Upper lobe of left lung (tissue), 6 donors: ENCODE measurements around the gene PLXNA4. TPM values are rescaled to one million over a fixed set of nuclear protein-coding genes. Genes with fewer than 3 reads are reported as not detected.

Experiments
- ATAC-seq, 2 donors: fragments of 200-7000 bp; cut with Tn5 transposase; one replicate each; pipeline ENCODE4 v1.9.1; 2022; ENCODE audit warnings: mild to moderate bottlenecking in 2 of 2, moderate library complexity in 2 of 2; ENCODE audit not compliant: low FRiP score in 2 of 2
- DNase-seq, 2 donors: peaks; one replicate each; pipeline ENCODE4 v3.0.0-alpha.2; 2019 to 2020
- H3K27ac ChIP-seq, 4 donors: fragments of 200-600 bp; sonication (generic); one replicate each; pipeline ENCODE4 v1.5.1; 2016 to 2019
- H3K27me3 ChIP-seq, 4 donors: fragments of 200-600 bp; sonication (generic); one replicate each; pipeline ENCODE4 v1.5.1; 2017 to 2019
- H3K36me3 ChIP-seq, 4 donors: fragments of 200-600 bp; sonication (generic); one replicate each; pipeline ENCODE4 v1.5.1; 2016 to 2019
- H3K4me1 ChIP-seq, 4 donors: fragments of 200-600 bp; sonication (generic); one replicate each; pipeline ENCODE4 v1.5.1; 2018 to 2019
- H3K4me3 ChIP-seq, 4 donors: fragments of 200-600 bp; sonication (generic); one replicate each; pipeline ENCODE4 v1.5.1; 2017 to 2019; ENCODE audit warnings: mild to moderate bottlenecking in 2 of 4, moderate library complexity in 1 of 4
- H3K9me3 ChIP-seq, 4 donors: fragments of 200-600 bp; sonication (generic); one replicate each; pipeline ENCODE4 v1.5.1; 2018 to 2019
- EP300 ChIP-seq, 4 donors: sonication (generic); formaldehyde crosslinking; IDR thresholded peaks; one replicate each; pipeline ENCODE4 v1.5.1; 2017; ENCODE audit warnings: antibody characterized with exemption in 4 of 4, control low read depth in 2 of 4
- POLR2A ChIP-seq, 4 donors: fragments of 450-650 bp; IDR thresholded peaks; one replicate each; pipeline ENCODE4 v1.5.1; 2016 to 2017; ENCODE audit warnings: antibody characterized with exemption in 4 of 4, mild to moderate bottlenecking in 2 of 4
- POLR2AphosphoS5 ChIP-seq, 2 donors: sonication (generic); formaldehyde crosslinking; IDR thresholded peaks; one replicate each; pipeline ENCODE4 v1.5.1; 2017; ENCODE audit warnings: antibody characterized with exemption in 2 of 2
- WGBS, 2 donors: methylation state at CpG; one replicate each; pipeline ENCODE4 v1.1.5; 2017 to 2018; 5-methylcytosine and 5-hydroxymethylcytosine counted together
- total RNA-seq, 6 donors: library from RNA; depleted of rRNA in 4 of 6; stranded (reverse); fragments of >200 nt in 4 of 6; gene quantifications; one replicate each; pipeline versions ENCODE4 v1.1.0 to v1.2.1, GENCODE V29; 2016 to 2021
- TF ChIP-seq, protein P1 (sequence below), 6 experiments: fragments of 450-650 bp in 4 of 6; fragments of 200-600 bp in 2 of 6; sonication (generic) in 2 of 6; IDR thresholded peaks; one replicate each; pipeline ENCODE4 v1.5.1; 2016 to 2019; ENCODE audit warnings: antibody characterized with exemption in 6 of 6
- donor health status: DM: no; HTN: no; CAD: no; lungs with moderate emphysema.
- donor health status: DM: no; HTN: yes; CAD: no; lungs with severe emphysema.

The PLXNA4 gene
- total RNA-seq, 6 donors from 2014 or later: 1.1 to 5.9 (median 2.6) TPM

DNA sequence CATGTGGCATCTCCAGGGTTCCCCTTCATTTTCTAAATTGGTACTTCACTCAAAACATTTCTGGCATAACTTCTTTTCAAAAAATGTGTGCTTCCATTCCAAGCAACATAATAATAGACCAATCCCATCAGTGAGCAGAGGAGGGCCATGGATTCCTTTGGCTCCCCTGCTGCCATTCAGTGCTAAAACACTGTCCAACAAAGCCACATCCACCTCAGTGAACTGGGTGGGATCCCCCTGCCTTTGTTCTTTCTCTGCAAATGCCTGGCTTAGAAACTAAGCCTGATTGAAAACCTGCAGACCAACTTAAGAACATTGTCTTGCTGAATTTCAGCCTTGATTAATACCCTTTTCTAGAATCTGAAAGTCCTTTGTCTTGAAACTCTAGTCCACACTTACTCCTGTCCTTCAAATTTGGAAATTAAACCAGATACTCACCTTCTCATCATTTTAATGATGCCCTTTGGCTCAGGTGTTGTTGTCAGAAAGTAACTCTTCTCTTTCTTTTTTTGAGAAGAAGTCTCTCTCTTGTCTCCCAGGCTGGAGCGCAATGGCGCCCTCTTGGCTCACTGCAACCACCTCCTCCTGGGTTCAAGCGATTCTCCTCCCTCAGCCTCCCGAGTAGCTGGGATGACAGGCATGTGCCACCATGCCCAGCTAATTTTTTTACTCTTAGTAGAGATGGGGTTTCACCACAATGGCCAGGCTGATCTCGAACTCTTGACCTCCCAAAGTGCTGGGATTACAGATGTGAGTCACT, 132.3 kb downstream of the PLXNA4 start:
- DNase-seq: no peak

DNA sequence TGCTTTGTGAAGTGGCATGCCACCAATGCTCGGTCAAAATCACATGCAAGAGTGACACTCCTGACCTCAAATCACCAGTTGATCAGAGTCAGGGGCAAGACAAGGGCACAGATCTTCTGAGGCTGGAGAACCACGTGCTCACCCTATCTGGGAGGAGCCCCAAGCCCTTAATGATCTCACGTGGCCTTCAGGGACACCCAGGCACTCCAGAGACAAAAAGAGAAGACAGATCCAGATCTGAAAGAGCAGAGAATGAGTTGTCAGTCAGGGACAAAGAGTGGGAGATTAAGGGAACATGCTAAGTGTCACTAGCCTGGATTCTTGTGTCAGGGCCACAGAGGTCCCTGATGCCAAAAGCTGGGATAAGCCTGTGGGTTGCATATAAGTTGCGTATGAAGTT, 134.3 kb downstream of the PLXNA4 start:
- H3K9me3 ChIP-seq: no peaks in the 10 kb centered on the region
- no peaks in the 10 kb centered on the region for H3K27me3 ChIP-seq
- TF ChIP-seq POLR2A (IDR thresholded peaks at IDR 0.05) (no peak), POLR2AphosphoS5 (IDR thresholded peaks at IDR 0.05) (no peak), EP300 (IDR thresholded peaks at IDR 0.05) (no peak)
- TF ChIP-seq, protein P1, sequence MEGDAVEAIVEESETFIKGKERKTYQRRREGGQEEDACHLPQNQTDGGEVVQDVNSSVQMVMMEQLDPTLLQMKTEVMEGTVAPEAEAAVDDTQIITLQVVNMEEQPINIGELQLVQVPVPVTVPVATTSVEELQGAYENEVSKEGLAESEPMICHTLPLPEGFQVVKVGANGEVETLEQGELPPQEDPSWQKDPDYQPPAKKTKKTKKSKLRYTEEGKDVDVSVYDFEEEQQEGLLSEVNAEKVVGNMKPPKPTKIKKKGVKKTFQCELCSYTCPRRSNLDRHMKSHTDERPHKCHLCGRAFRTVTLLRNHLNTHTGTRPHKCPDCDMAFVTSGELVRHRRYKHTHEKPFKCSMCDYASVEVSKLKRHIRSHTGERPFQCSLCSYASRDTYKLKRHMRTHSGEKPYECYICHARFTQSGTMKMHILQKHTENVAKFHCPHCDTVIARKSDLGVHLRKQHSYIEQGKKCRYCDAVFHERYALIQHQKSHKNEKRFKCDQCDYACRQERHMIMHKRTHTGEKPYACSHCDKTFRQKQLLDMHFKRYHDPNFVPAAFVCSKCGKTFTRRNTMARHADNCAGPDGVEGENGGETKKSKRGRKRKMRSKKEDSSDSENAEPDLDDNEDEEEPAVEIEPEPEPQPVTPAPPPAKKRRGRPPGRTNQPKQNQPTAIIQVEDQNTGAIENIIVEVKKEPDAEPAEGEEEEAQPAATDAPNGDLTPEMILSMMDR (IDR thresholded peaks at IDR 0.05): no peak
- WGBS, 2 donors: 72 to 78% methylated on average over 4 of the region's 4 CpGs
- H3K36me3 ChIP-seq: no peaks in the 10 kb centered on the region
- ATAC-seq (no peak), DNase-seq (no peak)
- H3K27ac ChIP-seq: no peak overlapping the region
- no peak overlapping the region for H3K4me3 ChIP-seq
- peaks cover 0 to 8% (median 2%) of the 10 kb centered on the region in 4 donors for H3K4me1 ChIP-seq

More for the DNA sequence above, 132.3 kb downstream of the PLXNA4 start:
- no peaks in the 10 kb centered on the region for H3K36me3 ChIP-seq
- no peak for ATAC-seq
- H3K9me3 ChIP-seq: no peaks in the 10 kb centered on the region
- TF ChIP-seq POLR2AphosphoS5 (IDR thresholded peaks at IDR 0.05): no peak
- no peak for TF ChIP-seq EP300 (IDR thresholded peaks at IDR 0.05)
- no peak for TF ChIP-seq POLR2A (IDR thresholded peaks at IDR 0.05)
- TF ChIP-seq, protein P1 (IDR thresholded peaks at IDR 0.05): no peak
- 88 to 91% methylated on average over 5 of the region's 5 CpGs for WGBS, 2 donors
- no peaks in the 10 kb centered on the region for H3K4me1 ChIP-seq
- H3K27ac ChIP-seq: no peak overlapping the region
- H3K27me3 ChIP-seq: no peaks in the 10 kb centered on the region
- H3K4me3 ChIP-seq: no peak overlapping the region

DNA sequence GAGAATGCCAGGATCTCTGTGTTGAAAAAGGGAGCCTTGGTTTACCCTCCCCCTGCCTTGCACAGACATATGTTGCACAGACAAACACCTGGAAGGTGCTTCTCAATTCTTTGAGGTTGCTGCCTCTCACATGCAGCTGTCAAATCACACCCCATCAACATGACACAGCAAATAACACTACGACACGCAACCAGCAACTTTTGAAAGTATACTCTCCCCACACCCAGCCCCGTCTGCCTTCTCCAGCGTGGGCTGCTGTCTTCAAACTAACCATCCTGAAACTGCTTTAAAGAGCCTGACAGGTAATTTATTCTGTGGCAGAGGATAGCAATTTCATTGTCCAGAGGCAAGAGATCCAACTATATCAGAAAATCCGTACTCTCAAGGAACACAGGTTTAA, 136.1 kb downstream of the PLXNA4 start:
- peaks cover 0 to 8% (median 2%) of the 10 kb centered on the region in 4 donors for H3K4me1 ChIP-seq
- ATAC-seq (no peak), DNase-seq (no peak)
- no peaks in the 10 kb centered on the region for H3K36me3 ChIP-seq
- 73 to 83% methylated on average over 5 of the region's 5 CpGs for WGBS, 2 donors
- no peaks in the 10 kb centered on the region for H3K9me3 ChIP-seq
- H3K27me3 ChIP-seq: no peaks in the 10 kb centered on the region
- H3K27ac ChIP-seq: no peak overlapping the region
- TF ChIP-seq POLR2AphosphoS5 (IDR thresholded peaks at IDR 0.05) (no peak), EP300 (IDR thresholded peaks at IDR 0.05) (no peak), POLR2A (IDR thresholded peaks at IDR 0.05) (no peak)
- TF ChIP-seq, protein P1 (IDR thresholded peaks at IDR 0.05): no peak
- H3K4me3 ChIP-seq: no peak overlapping the region

DNA sequence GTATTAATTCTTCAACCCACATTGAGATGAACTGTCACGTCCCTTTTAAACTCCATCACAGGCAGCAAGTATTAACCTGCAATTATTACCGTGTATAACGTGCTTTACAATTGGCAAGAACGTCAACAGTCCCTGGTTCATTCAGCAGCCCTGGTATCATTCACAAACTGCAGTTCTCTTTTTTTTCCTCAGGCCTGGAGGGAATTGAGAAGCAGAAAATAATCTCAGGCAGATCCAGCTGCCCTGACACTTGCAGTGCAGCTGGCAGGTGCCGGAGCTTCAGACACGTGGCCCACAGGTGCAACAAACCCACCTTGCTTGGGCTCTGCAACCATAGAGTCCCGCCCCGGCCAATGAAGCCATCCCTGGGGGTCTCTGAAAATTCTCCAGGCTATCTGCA, 137.3 kb downstream of the PLXNA4 start:
- WGBS, 2 donors: 85 to 89% methylated on average over 4 to 8 of the region's 8 CpGs
- Histone ChIP-seq H3K36me3 (no peaks in the 10 kb centered on the region), H3K27me3 (no peaks in the 10 kb centered on the region), H3K9me3 (no peaks in the 10 kb centered on the region), H3K27ac (no peak overlapping the region), H3K4me3 (no peak overlapping the region), H3K4me1 (peaks cover 0 to 8% (median 2%) of the 10 kb centered on the region in 4 donors)
- TF ChIP-seq EP300 (IDR thresholded peaks at IDR 0.05): no peak
- no peak for TF ChIP-seq POLR2AphosphoS5 (IDR thresholded peaks at IDR 0.05)
- DNase-seq: no peak
- ATAC-seq: no peak

DNA sequence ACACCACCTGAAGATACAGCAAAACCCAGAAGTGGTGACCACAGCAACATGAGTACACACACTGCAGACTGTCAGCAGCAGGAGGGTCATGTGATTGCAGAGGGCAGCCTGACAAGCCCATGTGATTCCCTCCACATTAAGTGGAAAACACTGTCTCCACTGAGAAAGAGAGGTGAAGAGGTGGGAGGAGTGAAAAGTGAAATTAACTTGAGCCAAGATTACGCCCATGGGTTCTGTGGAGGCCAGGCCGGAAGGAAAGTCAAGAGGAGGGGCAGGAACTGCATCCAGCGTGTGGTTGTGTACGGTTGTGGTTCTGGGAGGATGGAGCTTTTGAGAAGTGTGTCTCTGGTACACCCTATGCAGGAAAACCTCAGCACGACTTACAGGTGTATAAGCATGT, 138.5 kb downstream of the PLXNA4 start:
- H3K27ac ChIP-seq: no peak overlapping the region
- TF ChIP-seq, protein P1 (IDR thresholded peaks at IDR 0.05): no peak
- TF ChIP-seq POLR2A (IDR thresholded peaks at IDR 0.05) (no peak), EP300 (IDR thresholded peaks at IDR 0.05) (no peak), POLR2AphosphoS5 (IDR thresholded peaks at IDR 0.05) (no peak)
- no peaks in the 10 kb centered on the region for H3K36me3 ChIP-seq
- H3K4me3 ChIP-seq: no peak overlapping the region
- DNase-seq: peak in 1 of 2 donors; percentile 36
- peaks cover 0 to 8% (median 2%) of the 10 kb centered on the region in 4 donors for H3K4me1 ChIP-seq
- no peaks in the 10 kb centered on the region for H3K27me3 ChIP-seq
- WGBS, 2 donors: 35 to 49% methylated on average over 5 of the region's 5 CpGs
- H3K9me3 ChIP-seq: no peaks in the 10 kb centered on the region
- no peak for ATAC-seq
